Spleen (tissue), 11 donors: Measurements from ENCODE around the gene PUS1. TPM values are rescaled to one million over a fixed set of nuclear protein-coding genes. Genes with fewer than 3 reads are reported as not detected.

ENCODE experiments used
- DNase-seq: peaks from one replicate; pipeline ENCODE4 v3.0.0-alpha.2; 2020
- H3K27ac ChIP-seq, 8 donors: fragments of 200-600 bp; sonication (generic) in 7 of 8; 1 replicate in 4 of 8; 2 replicates in 4 of 8; pipeline versions ENCODE4 v1.5.0 to v1.8.0; 2016 to 2021; ENCODE audit warnings: inconsistent platforms in 4 of 8, mild to moderate bottlenecking in 4 of 8, moderate library complexity in 1 of 8
- H3K27me3 ChIP-seq, 7 donors: fragments of 200-600 bp; sonication (generic) in 6 of 7; replicated peaks in 1 of 7; 1 replicate in 4 of 7; 2 replicates in 3 of 7; pipeline versions ENCODE4 v1.5.0 to v1.8.0; 2016 to 2021; ENCODE audit warnings: inconsistent platforms in 3 of 7, mild to moderate bottlenecking in 1 of 7
- H3K36me3 ChIP-seq, 6 donors: fragments of 200-600 bp; sonication (generic) in 5 of 6; 1 replicate in 4 of 6; 2 replicates in 2 of 6; pipeline versions ENCODE4 v1.5.0 to v1.8.0; 2016 to 2021; ENCODE audit warnings: inconsistent platforms in 2 of 6
- H3K4me1 ChIP-seq, 6 donors: fragments of 200-600 bp; sonication (generic) in 5 of 6; 1 replicate in 3 of 6; 2 replicates in 3 of 6; pipeline versions ENCODE4 v1.5.0 to v1.8.0; 2016 to 2021; ENCODE audit warnings: inconsistent platforms in 3 of 6
- H3K4me3 ChIP-seq, 8 donors: fragments of 200-600 bp; sonication (generic) in 7 of 8; 1 replicate in 4 of 8; 2 replicates in 4 of 8; pipeline versions ENCODE4 v1.5.0 to v1.8.0; 2016 to 2021; ENCODE audit warnings: inconsistent platforms in 4 of 8, mild to moderate bottlenecking in 4 of 8, moderate library complexity in 2 of 8
- H3K9me3 ChIP-seq, 8 donors: fragments of 200-600 bp; sonication (generic) in 7 of 8; 1 replicate in 4 of 8; 2 replicates in 4 of 8; pipeline versions ENCODE4 v1.5.0 to v1.8.0; 2016 to 2021; ENCODE audit warnings: inconsistent platforms in 4 of 8
- POLR2A ChIP-seq, 3 donors: fragments of 450-650 bp; IDR thresholded peaks; one replicate each; pipeline ENCODE4 v1.5.1; 2017; ENCODE audit warnings: antibody characterized with exemption in 3 of 3, mild to moderate bottlenecking in 1 of 3
- POLR2AphosphoS5 ChIP-seq, 3 donors: sonication (generic); formaldehyde crosslinking; IDR thresholded peaks; one replicate each; pipeline ENCODE4 v1.5.1; 2017; ENCODE audit warnings: antibody characterized with exemption in 3 of 3
- WGBS, 5 donors: extraction: QIAGEN DNeasy Blood & Tissue Kit in 3 of 5; methylation state at CpG; one replicate each; pipeline versions ENCODE4 v1.1.5 to v1.1.7; 2013 to 2018; 5-methylcytosine and 5-hydroxymethylcytosine counted together
- intact Hi-C: fragments of 100-400 bp; cut with DNase I; formaldehyde crosslinking; loops from one replicate; pipeline ENCODE4 v1.15.0; 2023; ENCODE audit warnings: low total_unique reads
- polyA plus RNA-seq, 3 donors: library from polyadenylated mRNA; stranded (reverse); fragments of 200-250 nt; gene quantifications; one replicate each; pipeline ENCODE4 v1.2.1, GENCODE V29; 2013
- total RNA-seq, 7 donors: library from RNA; depleted of rRNA in 3 of 7; stranded (reverse); fragments of >200 nt in 3 of 7; fragmentation: NEBNext Ultra II Directional in 4 of 7; extraction: Animal tissue kit (Norgen Biotek cat#: 25700) in 4 of 7; gene quantifications; one replicate each; pipeline versions ENCODE4 v1.1.0 to v1.2.1, GENCODE V29; 2016 to 2021
- TF ChIP-seq, protein P1 (sequence below), 11 experiments: fragments of 200-600 bp in 7 of 11; fragments of 450-650 bp in 4 of 11; sonication (generic) in 4 of 11; IDR thresholded peaks in 8 of 11; conservative IDR thresholded peaks in 3 of 11; 1 replicate in 7 of 11; 2 replicates in 4 of 11; pipeline versions ENCODE4 v1.4.0 to v1.8.0; 2016 to 2021; ENCODE audit warnings: antibody characterized with exemption in 11 of 11, inconsistent platforms in 4 of 11, mild to moderate bottlenecking in 1 of 11
- donor health status: healthy with polysubstance abuse.
- donor health status: DM: no; HTN: no; CAD: no; lungs with moderate emphysema.
- donor health status: DM: no; HTN: no; CAD: no.
- donor health status: Bipolar disorder and iron deficiency.
- donor health status: healthy.
- donor health status: DM: no; HTN: no; CAD: no.
- donor health status: DM: yes; HTN: yes; CAD: no.

The PUS1 gene
- total and polyA plus RNA-seq, 10 donors, result 16.0 to 46.5 (median 30.0) TPM

DNA sequence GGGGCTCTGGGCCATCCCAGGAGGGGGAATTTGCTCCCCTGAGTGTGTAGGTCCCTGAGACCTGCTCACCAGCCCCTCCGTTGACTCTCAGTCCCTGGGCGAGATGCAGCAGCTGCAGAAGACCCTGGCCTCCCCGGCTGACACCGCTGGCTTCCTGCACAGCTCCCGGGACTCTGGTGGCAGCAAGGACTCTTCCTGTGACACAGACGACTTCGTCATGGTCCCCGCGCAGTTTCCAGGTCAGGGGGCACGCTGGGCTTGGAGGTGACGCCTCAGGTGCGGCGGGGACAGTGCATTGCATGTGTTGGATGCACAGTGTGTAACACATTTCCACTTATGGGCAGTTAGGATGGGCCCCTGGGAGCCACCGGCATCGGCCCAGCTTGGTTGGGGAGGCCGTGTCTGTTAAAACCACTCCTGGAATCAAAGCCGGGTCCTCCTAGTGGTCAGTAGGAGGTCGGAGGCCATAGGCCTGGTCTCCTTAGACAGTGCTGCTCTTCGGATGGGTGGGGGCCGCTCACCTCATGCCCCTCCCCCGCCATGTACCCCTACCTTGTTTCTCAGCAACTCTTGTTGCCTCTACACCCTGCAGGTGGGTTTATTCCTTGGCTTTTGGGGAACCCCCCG is 17.1 kb upstream of the PUS1 start:
- peaks cover 3 to 100% (median 88%) of the 10 kb centered on the region in 6 donors for H3K36me3 ChIP-seq
- TF ChIP-seq POLR2A (IDR thresholded peaks at IDR 0.05), result no peak
- peak; percentile 9 to 25 (median 17) for TF ChIP-seq POLR2AphosphoS5 (IDR thresholded peaks at IDR 0.05)
- H3K27me3 ChIP-seq, result no peaks in the 10 kb centered on the region
- no peak for DNase-seq
- H3K9me3 ChIP-seq, result no peaks in the 10 kb centered on the region
- intact Hi-C loops, result no loop called here
- H3K4me1 ChIP-seq, result peaks cover 5 to 30% (median 15%) of the 10 kb centered on the region in 6 donors
- no peak overlapping the region for H3K4me3 ChIP-seq
- peak overlapping the region in 4 of 8 donors; percentile 7 to 58 (median 44) for H3K27ac ChIP-seq
- WGBS, 5 donors, result 79 to 83% (median 80%) methylated on average over 20 to 22 of the region's 22 CpGs

DNA sequence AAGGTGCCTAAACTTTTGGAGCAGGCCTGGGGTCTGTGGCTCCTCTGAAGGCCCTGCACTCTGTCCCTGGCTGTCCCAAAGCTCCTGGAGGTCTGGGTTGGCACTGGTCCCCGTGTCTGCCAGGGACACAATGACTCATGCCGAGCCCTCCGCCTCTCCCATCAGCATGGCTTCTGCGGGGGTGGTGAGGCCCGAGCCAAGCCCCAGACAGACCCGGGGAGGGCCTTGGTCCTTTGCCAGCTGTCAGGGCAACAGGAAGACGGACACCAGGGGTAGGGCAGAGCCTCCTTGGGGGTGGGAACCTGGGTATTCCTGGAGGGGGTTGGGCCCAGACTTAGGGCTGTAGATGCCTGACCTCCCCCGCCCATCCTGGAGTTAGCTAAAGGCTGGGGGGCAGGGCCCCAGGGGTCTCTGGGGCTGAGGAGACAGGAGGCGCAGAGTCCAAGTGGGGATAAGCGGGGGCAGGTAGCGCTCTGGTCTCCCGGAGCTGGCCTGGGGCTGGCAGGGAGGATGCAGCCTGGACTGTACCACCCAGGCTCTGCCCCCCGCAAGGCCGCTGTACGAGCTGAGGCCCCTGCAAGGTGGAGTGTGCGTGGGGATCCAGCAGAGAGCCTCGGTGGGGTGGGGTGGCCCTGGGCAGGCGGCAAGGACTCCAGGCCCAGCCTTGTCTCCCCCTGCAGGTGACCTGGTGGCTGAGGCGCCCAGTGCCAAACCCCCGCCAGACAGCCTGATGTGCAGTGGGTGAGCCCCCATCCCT is 16.4 kb upstream of the PUS1 start:
- no peak overlapping the region for H3K4me3 ChIP-seq
- no peak for DNase-seq
- H3K27me3 ChIP-seq, result no peaks in the 10 kb centered on the region
- WGBS, 5 donors, result 60 to 87% (median 77%) methylated on average over 12 to 20 of the region's 20 CpGs
- no peaks in the 10 kb centered on the region for H3K9me3 ChIP-seq
- TF ChIP-seq POLR2AphosphoS5 (IDR thresholded peaks at IDR 0.05), result peak; percentile 71 to 85 (median 72)
- TF ChIP-seq, protein P1, sequence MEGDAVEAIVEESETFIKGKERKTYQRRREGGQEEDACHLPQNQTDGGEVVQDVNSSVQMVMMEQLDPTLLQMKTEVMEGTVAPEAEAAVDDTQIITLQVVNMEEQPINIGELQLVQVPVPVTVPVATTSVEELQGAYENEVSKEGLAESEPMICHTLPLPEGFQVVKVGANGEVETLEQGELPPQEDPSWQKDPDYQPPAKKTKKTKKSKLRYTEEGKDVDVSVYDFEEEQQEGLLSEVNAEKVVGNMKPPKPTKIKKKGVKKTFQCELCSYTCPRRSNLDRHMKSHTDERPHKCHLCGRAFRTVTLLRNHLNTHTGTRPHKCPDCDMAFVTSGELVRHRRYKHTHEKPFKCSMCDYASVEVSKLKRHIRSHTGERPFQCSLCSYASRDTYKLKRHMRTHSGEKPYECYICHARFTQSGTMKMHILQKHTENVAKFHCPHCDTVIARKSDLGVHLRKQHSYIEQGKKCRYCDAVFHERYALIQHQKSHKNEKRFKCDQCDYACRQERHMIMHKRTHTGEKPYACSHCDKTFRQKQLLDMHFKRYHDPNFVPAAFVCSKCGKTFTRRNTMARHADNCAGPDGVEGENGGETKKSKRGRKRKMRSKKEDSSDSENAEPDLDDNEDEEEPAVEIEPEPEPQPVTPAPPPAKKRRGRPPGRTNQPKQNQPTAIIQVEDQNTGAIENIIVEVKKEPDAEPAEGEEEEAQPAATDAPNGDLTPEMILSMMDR (IDR thresholded peaks at IDR 0.05 in 8 of 11, conservative IDR thresholded peaks at IDR 0.05 in 3 of 11), result no peak
- peaks cover 0 to 100% (median 91%) of the 10 kb centered on the region in 6 donors for H3K36me3 ChIP-seq
- H3K4me1 ChIP-seq, result peaks cover 5 to 30% (median 15%) of the 10 kb centered on the region in 6 donors
- intact Hi-C loops, result no loop called here
- peak overlapping the region in 5 of 8 donors; percentile 7 to 58 (median 49) for H3K27ac ChIP-seq

DNA sequence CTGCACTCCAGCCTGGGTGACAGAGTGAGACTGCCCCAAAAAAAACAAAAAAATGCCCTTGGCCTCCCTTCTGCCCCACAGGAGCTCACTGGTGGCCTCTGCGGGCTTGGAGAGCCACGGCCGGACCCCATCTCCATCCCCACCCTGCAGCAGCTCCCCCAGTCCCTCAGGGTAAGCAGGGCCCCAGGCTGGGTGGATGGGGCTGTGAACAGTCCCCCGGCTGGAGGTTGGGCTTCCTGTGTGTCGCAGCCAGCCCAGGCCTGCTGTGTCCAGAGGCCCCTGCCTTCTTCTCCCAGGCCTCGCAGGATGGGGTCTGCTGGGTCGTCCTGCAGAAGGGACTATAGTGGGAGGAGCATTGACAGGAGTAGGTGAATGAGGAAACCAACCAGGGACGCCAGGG is 15.4 kb upstream of the PUS1 start:
- peaks cover 0 to 99% (median 87%) of the 10 kb centered on the region in 6 donors for H3K36me3 ChIP-seq
- no peak overlapping the region for H3K27ac ChIP-seq
- WGBS, 5 donors, result 84 to 95% (median 88%) methylated on average over 3 to 8 of the region's 8 CpGs
- no peaks in the 10 kb centered on the region for H3K9me3 ChIP-seq
- TF ChIP-seq POLR2AphosphoS5 (IDR thresholded peaks at IDR 0.05) (no peak), POLR2A (IDR thresholded peaks at IDR 0.05) (no peak)
- TF ChIP-seq, protein P1 (IDR thresholded peaks at IDR 0.05 in 8 of 11, conservative IDR thresholded peaks at IDR 0.05 in 3 of 11), result no peak
- H3K27me3 ChIP-seq, result no peaks in the 10 kb centered on the region
- H3K4me1 ChIP-seq, result peaks cover 5 to 30% (median 15%) of the 10 kb centered on the region in 6 donors
- H3K4me3 ChIP-seq, result no peak overlapping the region
- intact Hi-C loops, result no loop called here
- DNase-seq, result no peak

DNA sequence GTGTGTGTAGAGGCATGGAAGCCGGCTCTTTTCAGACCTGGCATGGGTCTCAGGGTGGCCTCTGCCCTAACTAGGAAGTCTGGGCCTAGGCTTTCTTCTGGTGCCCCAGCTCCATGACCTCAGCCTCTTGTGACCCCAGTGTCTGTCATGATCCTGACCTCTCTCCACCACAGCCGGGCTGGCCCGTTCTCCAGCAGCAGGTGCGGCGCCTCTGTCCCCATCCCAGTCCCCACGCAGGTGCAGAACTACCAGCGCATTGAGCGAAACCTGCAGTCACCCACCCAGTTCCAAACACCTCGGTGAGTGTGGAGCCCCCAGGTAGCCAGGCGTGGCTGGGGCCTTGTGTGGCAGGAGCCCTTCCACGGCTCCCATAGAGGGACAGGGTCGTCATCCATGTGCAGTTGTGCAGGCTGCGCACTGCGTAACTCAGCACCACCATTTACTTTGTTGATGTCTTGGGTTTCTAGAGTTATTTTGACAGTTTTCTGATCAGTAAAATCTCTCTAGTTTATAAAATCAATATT is 14.8 kb upstream of the PUS1 start:
- TF ChIP-seq POLR2AphosphoS5 (IDR thresholded peaks at IDR 0.05), result peak in 1 of 3 donors; percentile 8
- TF ChIP-seq POLR2A (IDR thresholded peaks at IDR 0.05), result no peak
- Histone ChIP-seq H3K27ac (no peak overlapping the region), H3K36me3 (peaks cover 0 to 98% (median 84%) of the 10 kb centered on the region in 6 donors), H3K4me1 (peaks cover 5 to 30% (median 15%) of the 10 kb centered on the region in 6 donors), H3K9me3 (no peaks in the 10 kb centered on the region), H3K4me3 (no peak overlapping the region), H3K27me3 (no peaks in the 10 kb centered on the region)
- 92 to 97% (median 96%) methylated on average over 5 to 14 of the region's 14 CpGs for WGBS, 5 donors
- intact Hi-C loops, result no loop called here
- DNase-seq, result no peak
